ENCODE results near the gene PRDM16. TPM values are rescaled to one million over a fixed set of nuclear protein-coding genes. Genes with fewer than 3 reads are reported as not detected.

PRDM16 gene
- total RNA-seq, 1 donor from 2014 or later = 0.43 TPM

DNA sequence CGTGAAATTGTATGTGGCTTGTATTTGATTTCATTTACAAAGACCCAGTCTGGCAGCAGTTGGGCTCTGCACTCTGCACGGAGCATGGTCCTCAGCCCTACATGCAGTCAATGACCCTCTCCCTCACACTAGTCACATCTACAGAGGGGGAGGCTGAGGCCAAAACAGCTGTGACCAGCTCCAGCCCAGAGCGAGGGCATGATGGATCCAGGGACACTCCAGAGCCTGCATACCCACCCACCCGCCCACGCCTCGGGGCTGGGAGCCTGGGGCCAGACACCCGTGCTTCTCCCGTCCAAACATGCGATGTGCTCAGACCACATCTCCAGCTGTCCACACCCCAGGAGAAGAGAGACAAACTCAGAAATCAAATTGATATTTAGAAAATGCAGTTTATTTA lies 14.0 kb upstream of the PRDM16 start:
- no peak overlapping the region for H3K4me2 ChIP-seq (ENCODE audit: low read length)
- H3K79me2 ChIP-seq (ENCODE audit: insufficient read depth, low read length) = no peaks in the 10 kb centered on the region
- Mint-ChIP-seq H3K4me1 (ENCODE audit: low read depth, unreplicated experiment) (no peaks in the 10 kb centered on the region), H3K36me3 (ENCODE audit: low read depth, unreplicated experiment) (peaks cover 1% of the 10 kb centered on the region), H3K4me3 (ENCODE audit: unreplicated experiment) (no peak overlapping the region), H3K27ac (ENCODE audit: unreplicated experiment) (no peak overlapping the region), H3K9me3 (ENCODE audit: unreplicated experiment) (peaks cover 13% of the 10 kb centered on the region), H3K27me3 (ENCODE audit: low read depth, unreplicated experiment) (peaks cover 78% of the 10 kb centered on the region)
- H3K9ac ChIP-seq (ENCODE audit: low read length) = no peak overlapping the region
- no peak for TF ChIP-seq EZH2 (IDR thresholded peaks at IDR 0.05; ENCODE audit: insufficient read depth, low read length)
- TF ChIP-seq, protein P1, sequence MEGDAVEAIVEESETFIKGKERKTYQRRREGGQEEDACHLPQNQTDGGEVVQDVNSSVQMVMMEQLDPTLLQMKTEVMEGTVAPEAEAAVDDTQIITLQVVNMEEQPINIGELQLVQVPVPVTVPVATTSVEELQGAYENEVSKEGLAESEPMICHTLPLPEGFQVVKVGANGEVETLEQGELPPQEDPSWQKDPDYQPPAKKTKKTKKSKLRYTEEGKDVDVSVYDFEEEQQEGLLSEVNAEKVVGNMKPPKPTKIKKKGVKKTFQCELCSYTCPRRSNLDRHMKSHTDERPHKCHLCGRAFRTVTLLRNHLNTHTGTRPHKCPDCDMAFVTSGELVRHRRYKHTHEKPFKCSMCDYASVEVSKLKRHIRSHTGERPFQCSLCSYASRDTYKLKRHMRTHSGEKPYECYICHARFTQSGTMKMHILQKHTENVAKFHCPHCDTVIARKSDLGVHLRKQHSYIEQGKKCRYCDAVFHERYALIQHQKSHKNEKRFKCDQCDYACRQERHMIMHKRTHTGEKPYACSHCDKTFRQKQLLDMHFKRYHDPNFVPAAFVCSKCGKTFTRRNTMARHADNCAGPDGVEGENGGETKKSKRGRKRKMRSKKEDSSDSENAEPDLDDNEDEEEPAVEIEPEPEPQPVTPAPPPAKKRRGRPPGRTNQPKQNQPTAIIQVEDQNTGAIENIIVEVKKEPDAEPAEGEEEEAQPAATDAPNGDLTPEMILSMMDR (IDR thresholded peaks at IDR 0.05; ENCODE audit: insufficient read depth, low read depth, low read length) = no peak
- DNase-seq (ENCODE audit: low read depth) = no peak
- H3K36me3 ChIP-seq (ENCODE audit: insufficient read depth, low read length) = no peaks in the 10 kb centered on the region
- no peak overlapping the region for H2AFZ ChIP-seq (ENCODE audit: low read depth, low read length)
- FAIRE-seq = no peak
- no peaks in the 10 kb centered on the region for H3K4me1 ChIP-seq (ENCODE audit: insufficient read depth, low read length)
- H4K20me1 ChIP-seq (ENCODE audit: insufficient read depth, low read length) = no peaks in the 10 kb centered on the region
- H3K4me3 ChIP-seq (ENCODE audit: insufficient read depth, low read depth, low read length) = no peak overlapping the region
- no peak overlapping the region for H3K27ac ChIP-seq (ENCODE audit: low read depth, low read length)
- H3K9me3 ChIP-seq (ENCODE audit: insufficient read depth, low read depth, low read length) = no peaks in the 10 kb centered on the region
- peaks cover 8% of the 10 kb centered on the region for H3K27me3 ChIP-seq (ENCODE audit: insufficient read depth, low read length)

DNA sequence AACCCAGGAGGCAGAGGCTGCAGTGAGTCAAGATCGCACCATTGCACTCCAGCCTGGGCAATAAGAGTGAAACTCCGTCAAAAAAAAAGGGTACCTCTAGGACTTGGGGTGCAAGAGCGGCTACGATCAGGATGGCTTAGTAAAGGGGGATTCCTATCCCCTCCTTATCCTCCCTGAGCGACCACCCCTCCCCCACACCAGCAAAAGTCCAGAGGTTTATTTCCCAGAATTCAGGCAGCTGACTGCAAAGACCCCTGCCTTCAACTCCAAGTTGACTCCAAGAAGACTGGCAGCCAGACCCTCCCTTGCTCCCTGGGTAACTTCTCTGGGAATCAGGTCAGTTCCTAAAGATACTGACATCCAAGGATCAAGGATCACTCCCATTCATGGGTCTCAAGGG lies 12.4 kb upstream of the PRDM16 start:
- DNase-seq (ENCODE audit: low read depth) (no peak), FAIRE-seq (no peak)
- Histone ChIP-seq H3K4me1 (ENCODE audit: insufficient read depth, low read length) (peaks cover 5% of the 10 kb centered on the region), H2AFZ (ENCODE audit: low read depth, low read length) (no peak overlapping the region), H3K9ac (ENCODE audit: low read length) (no peak overlapping the region), H3K4me2 (ENCODE audit: low read length) (no peak overlapping the region), H3K27me3 (ENCODE audit: insufficient read depth, low read length) (peaks cover 8% of the 10 kb centered on the region), H3K9me3 (ENCODE audit: insufficient read depth, low read depth, low read length) (no peaks in the 10 kb centered on the region), H3K79me2 (ENCODE audit: insufficient read depth, low read length) (no peaks in the 10 kb centered on the region), H3K4me3 (ENCODE audit: insufficient read depth, low read depth, low read length) (no peak overlapping the region), H3K27ac (ENCODE audit: low read depth, low read length) (no peak overlapping the region), H4K20me1 (ENCODE audit: insufficient read depth, low read length) (peaks cover 5% of the 10 kb centered on the region), H3K36me3 (ENCODE audit: insufficient read depth, low read length) (no peaks in the 10 kb centered on the region)
- Mint-ChIP-seq H3K27me3 (ENCODE audit: low read depth, unreplicated experiment) (peaks cover 82% of the 10 kb centered on the region), H3K9me3 (ENCODE audit: unreplicated experiment) (peaks cover 13% of the 10 kb centered on the region), H3K27ac (ENCODE audit: unreplicated experiment) (no peak overlapping the region), H3K4me1 (ENCODE audit: low read depth, unreplicated experiment) (no peaks in the 10 kb centered on the region), H3K36me3 (ENCODE audit: low read depth, unreplicated experiment) (peaks cover 1% of the 10 kb centered on the region), H3K4me3 (ENCODE audit: unreplicated experiment) (no peak overlapping the region)
- TF ChIP-seq, protein P1 (IDR thresholded peaks at IDR 0.05; ENCODE audit: insufficient read depth, low read depth, low read length) = no peak
- no peak for TF ChIP-seq EZH2 (IDR thresholded peaks at IDR 0.05; ENCODE audit: insufficient read depth, low read length)

DNA sequence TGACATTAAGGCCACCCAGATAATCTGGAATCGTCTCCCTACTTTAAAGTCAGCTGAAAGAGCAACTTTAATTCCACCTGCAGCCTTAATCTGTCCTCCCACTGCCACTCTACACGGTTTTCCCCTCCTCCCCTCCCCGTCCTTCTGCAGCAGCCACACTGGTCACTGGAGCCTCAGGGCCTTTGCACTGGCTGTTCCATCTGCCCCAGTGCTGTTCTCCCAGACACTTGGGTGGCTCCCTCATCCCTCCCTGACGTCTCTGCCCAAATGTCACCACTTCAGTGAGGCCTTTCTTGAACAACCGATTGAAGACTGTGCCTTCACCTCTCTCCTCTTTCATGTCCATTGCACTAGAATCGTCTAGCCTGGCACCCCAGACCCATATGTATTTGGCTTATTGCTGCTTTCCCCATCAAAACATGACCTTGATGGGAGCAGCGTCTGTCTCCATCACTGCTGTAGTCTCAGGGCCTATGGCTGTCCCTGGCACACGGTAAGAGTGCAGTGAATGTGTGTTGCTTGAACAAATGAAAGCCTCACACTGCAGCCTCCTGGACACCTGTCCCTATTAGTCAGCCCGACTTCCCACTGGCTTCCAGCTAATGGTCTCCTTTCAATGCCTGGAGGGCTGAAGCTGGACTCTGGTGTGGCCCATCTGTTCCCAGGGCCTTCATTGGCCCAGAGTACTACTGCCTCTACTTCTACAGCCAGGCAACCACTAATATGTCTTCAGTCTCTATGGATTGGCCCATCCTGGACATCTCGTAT lies 10.6 kb upstream of the PRDM16 start:
- Histone ChIP-seq H4K20me1 (ENCODE audit: insufficient read depth, low read length) (peaks cover 5% of the 10 kb centered on the region), H3K79me2 (ENCODE audit: insufficient read depth, low read length) (no peaks in the 10 kb centered on the region), H3K27me3 (ENCODE audit: insufficient read depth, low read length) (peaks cover 12% of the 10 kb centered on the region), H3K4me2 (ENCODE audit: low read length) (no peak overlapping the region), H3K27ac (ENCODE audit: low read depth, low read length) (no peak overlapping the region), H3K4me1 (ENCODE audit: insufficient read depth, low read length) (peaks cover 5% of the 10 kb centered on the region), H3K9ac (ENCODE audit: low read length) (no peak overlapping the region), H3K9me3 (ENCODE audit: insufficient read depth, low read depth, low read length) (no peaks in the 10 kb centered on the region), H3K36me3 (ENCODE audit: insufficient read depth, low read length) (no peaks in the 10 kb centered on the region), H2AFZ (ENCODE audit: low read depth, low read length) (no peak overlapping the region), H3K4me3 (ENCODE audit: insufficient read depth, low read depth, low read length) (no peak overlapping the region)
- Mint-ChIP-seq H3K27me3 (ENCODE audit: low read depth, unreplicated experiment) (peaks cover 74% of the 10 kb centered on the region), H3K4me1 (ENCODE audit: low read depth, unreplicated experiment) (no peaks in the 10 kb centered on the region), H3K36me3 (ENCODE audit: low read depth, unreplicated experiment) (no peaks in the 10 kb centered on the region), H3K4me3 (ENCODE audit: unreplicated experiment) (no peak overlapping the region), H3K27ac (ENCODE audit: unreplicated experiment) (no peak overlapping the region), H3K9me3 (ENCODE audit: unreplicated experiment) (peaks cover 7% of the 10 kb centered on the region)
- DNase-seq (ENCODE audit: low read depth) (no peak), FAIRE-seq (no peak)
- TF ChIP-seq, protein P1 (IDR thresholded peaks at IDR 0.05; ENCODE audit: insufficient read depth, low read depth, low read length) = no peak
- no peak for TF ChIP-seq EZH2 (IDR thresholded peaks at IDR 0.05; ENCODE audit: insufficient read depth, low read length)

Measured in astrocyte (in vitro differentiated cells and primary cell).